ENCODE results near the gene BNIP2. TPM values are rescaled to one million over a fixed set of nuclear protein-coding genes. Genes with fewer than 3 reads are reported as not detected.
"Not testable (repeated sequence)": the region's sequence is repeated elsewhere in the genome, so short reads cannot be mapped to it uniquely, and the experiment has no call there.

Gene BNIP2
- total and polyA plus RNA-seq, 11 donors = 36.8 to 103 (median 78.6) TPM

GRCh38 chr15:59642351-59642750, 46.8 kb downstream of the BNIP2 start:
- H3K27me3 ChIP-seq = no peaks in the 10 kb centered on the region
- 90 to 94% (median 92%) methylated on average over 2 of the region's 2 CpGs for WGBS, 4 donors
- no peak for DNase-seq
- TF ChIP-seq CTCF (IDR thresholded peaks at IDR 0.05) = peak in 1 of 12 donors; percentile 6
- TF ChIP-seq POLR2A (IDR thresholded peaks at IDR 0.05) = no peak
- ATAC-seq = no peak
- no peaks in the 10 kb centered on the region for H3K9me3 ChIP-seq
- H3K4me3 ChIP-seq = no peak overlapping the region
- intact Hi-C loops (cut with DNase I) = no loop called here
- H3K36me3 ChIP-seq = peaks cover 0 to 86% (median 77%) of the 10 kb centered on the region in 9 donors
- no peak overlapping the region for H3K27ac ChIP-seq
- H3K4me1 ChIP-seq = no peaks in the 10 kb centered on the region

- intact Hi-C loops (cut with DNase I) = loop anchor here in 1 of 10 donors (10.0 kb wide), 1 partner anchor 103 kb away; no protein-coding TSS in a partner anchor
- not testable (repeated sequence) for H3K9me3 ChIP-seq, ATAC-seq
Observed at GRCh38 chr15:59637507-59637906, 51.6 kb downstream of the BNIP2 start.

GRCh38 chr15:59636184-59636583, 52.9 kb downstream of the BNIP2 start:
- H3K9me3 ChIP-seq = no peaks in the 10 kb centered on the region
- no peaks in the 10 kb centered on the region for H3K27me3 ChIP-seq
- TF ChIP-seq POLR2A (IDR thresholded peaks at IDR 0.05) (no peak), CTCF (IDR thresholded peaks at IDR 0.05) (no peak)
- no peak overlapping the region for H3K27ac ChIP-seq
- peaks cover 0 to 50% (median 33%) of the 10 kb centered on the region in 9 donors for H3K36me3 ChIP-seq
- 90 to 95% (median 92%) methylated on average over 3 of the region's 3 CpGs for WGBS, 4 donors
- DNase-seq (no peak), ATAC-seq (no peak)
- no peaks in the 10 kb centered on the region for H3K4me1 ChIP-seq
- H3K4me3 ChIP-seq = no peak overlapping the region
- intact Hi-C loops (cut with DNase I) = loop anchor here in 1 of 10 donors (10.0 kb wide), 1 partner anchor 101 kb away; no protein-coding TSS in a partner anchor

More at GRCh38 chr15:59637507-59637906, 51.6 kb downstream of the BNIP2 start:
- H3K4me1 ChIP-seq, DNase-seq, H3K27me3 ChIP-seq, H3K4me3 ChIP-seq, H3K27ac ChIP-seq: not testable (repeated sequence)
- peaks cover 0 to 61% (median 43%) of the 10 kb centered on the region in 9 donors for H3K36me3 ChIP-seq
- 94 to 100% (median 95%) methylated on average over 2 of the region's 2 CpGs for WGBS, 4 donors

GRCh38 chr15:59632714-59633113, 56.4 kb downstream of the BNIP2 start:
- Histone ChIP-seq H3K4me1 (no peaks in the 10 kb centered on the region), H3K36me3 (peaks cover 0 to 16% (median 4%) of the 10 kb centered on the region in 9 donors), H3K27me3 (no peaks in the 10 kb centered on the region), H3K27ac (no peak overlapping the region), H3K4me3 (no peak overlapping the region), H3K9me3 (no peaks in the 10 kb centered on the region)
- TF ChIP-seq POLR2A (IDR thresholded peaks at IDR 0.05) (no peak), CTCF (IDR thresholded peaks at IDR 0.05) (no peak)
- intact Hi-C loops (cut with DNase I) = loop anchor here in 2 of 10 donors (5.0 to 10.0 kb wide), 2 partner anchors 98 to 100 kb away; no protein-coding TSS in a partner anchor
- ATAC-seq (no peak), DNase-seq (no peak)
- whole genome bisulfite sequencing, 4 donors = 41 to 57% (median 53%) methylated on average over 4 of the region's 4 CpGs

GRCh38 chr15:59622289-59622688, 66.8 kb downstream of the BNIP2 start:
- WGBS, 4 donors = 29 to 34% (median 31%) methylated on average over 6 of the region's 6 CpGs
- TF ChIP-seq CTCF (IDR thresholded peaks at IDR 0.05) = peak in 1 of 12 donors; percentile 35
- no peak for TF ChIP-seq POLR2A (IDR thresholded peaks at IDR 0.05)
- no peak for DNase-seq

More at GRCh38 chr15:59622289-59622688, 66.8 kb downstream of the BNIP2 start:
- Histone ChIP-seq H3K9me3 (no peaks in the 10 kb centered on the region), H3K36me3 (no peaks in the 10 kb centered on the region), H3K27ac (no peak overlapping the region), H3K4me3 (no peak overlapping the region), H3K4me1 (no peaks in the 10 kb centered on the region), H3K27me3 (peaks cover 0 to 29% (median 3%) of the 10 kb centered on the region in 9 donors)
- peak in 1 of 4 donors; percentile 31 for ATAC-seq
- intact Hi-C loops (cut with DNase I) = loop anchor here in 2 of 10 donors (10.0 kb wide), 2 partner anchors 77 to 87 kb away; no protein-coding TSS in a partner anchor
